GM19397 (cell line): Measurements from ENCODE around the gene AWAT2.
"Not testable (repeated sequence)": the region's sequence is repeated elsewhere in the genome, so short reads cannot be mapped to it uniquely, and the experiment has no call there.

Experiments used
- ATAC-seq: cut with Tn5 transposase; IDR thresholded peaks from one replicate; pipeline ENCODE4 v1.9.1; 2021; ENCODE audit warnings: mild to moderate bottlenecking, moderate library complexity; ENCODE audit not compliant: unreplicated experiment

Gene AWAT2

DNA sequence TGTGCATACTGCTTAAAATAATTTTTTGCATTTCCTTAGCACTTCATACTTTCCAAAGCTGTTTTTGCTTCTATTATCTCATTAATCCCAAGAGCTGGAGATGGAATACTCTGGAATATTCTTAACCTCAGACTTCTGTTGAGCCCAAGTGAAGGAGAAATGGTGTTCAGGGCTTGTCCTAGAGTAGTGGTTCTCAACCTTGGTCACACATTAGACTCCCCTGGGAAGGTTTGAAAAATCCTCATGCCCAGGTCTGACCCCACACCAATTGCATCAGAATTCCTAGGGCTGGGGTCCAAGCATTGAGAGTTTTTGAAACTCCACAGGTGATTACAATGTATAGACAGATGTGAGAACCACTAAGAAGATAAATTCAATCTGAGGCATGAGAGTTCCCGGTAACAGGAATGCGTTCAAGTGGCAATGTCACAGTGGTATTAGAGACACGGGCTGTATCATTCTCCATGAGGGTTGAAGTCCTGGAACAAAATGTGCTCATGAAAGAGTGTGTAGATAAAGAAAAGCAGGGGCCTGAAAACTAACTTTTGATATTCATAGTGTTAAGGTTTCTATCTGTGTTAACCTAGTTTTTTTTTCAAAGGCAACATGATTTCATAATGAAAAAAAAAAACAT, 47.9 kb downstream of the AWAT2 start:
- ATAC-seq: no peak

DNA sequence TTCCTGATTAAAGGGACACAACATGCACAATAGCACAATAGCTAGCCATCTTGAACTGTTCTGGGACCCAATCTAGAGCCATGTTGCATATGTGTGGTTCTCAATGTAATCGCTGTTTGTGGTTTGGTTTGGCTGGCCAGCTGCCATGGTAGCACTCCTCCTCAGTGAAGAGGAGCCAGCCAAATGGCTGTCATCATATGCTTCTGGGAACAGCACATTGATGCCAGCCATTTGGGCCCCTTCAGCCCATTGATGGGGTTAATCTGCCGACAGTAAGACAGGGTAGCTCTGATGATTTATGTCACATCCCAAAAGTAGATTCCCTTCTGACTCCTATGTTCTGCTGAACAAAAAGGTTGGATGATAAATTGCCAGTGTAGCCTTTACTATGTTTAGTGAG, 48.5 kb downstream of the AWAT2 start:
- ATAC-seq: no peak

DNA sequence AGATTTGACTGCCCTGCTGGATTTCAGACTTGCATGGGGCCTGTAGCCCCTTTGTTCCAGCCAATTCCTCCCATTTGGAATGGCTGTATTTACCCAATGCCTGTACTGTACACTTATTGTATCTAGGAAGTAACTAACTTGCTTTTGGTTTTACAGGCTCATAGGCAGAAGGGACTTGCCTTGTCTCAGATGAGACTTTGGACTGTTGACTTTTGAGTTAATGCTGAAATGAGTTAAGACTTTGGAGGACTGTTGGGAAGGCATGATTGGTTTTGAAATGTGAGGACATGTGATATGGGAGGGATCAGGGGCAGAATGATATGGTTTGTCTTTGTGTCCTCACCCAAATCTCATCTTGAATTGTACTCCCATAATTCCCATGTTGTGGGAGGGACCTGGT, 51.4 kb downstream of the AWAT2 start:
- not testable (repeated sequence) for ATAC-seq

DNA sequence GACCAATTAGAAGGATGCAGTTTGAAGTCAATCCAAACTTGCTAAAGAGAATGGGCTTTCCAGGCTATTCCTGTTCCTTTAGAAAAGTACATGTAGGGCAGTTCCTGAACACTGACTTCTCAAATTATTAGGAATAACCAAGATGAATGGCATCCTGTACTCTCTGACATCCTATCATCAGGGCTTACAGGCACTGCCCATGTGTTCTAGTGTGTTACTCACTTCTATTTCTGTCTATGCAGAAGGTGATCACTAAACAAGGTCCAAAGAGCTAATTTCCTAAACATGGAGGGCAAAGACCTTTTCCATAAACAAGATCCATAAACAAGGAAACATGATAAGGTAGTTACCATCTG, 53.6 kb downstream of the AWAT2 start:
- no peak for ATAC-seq

DNA sequence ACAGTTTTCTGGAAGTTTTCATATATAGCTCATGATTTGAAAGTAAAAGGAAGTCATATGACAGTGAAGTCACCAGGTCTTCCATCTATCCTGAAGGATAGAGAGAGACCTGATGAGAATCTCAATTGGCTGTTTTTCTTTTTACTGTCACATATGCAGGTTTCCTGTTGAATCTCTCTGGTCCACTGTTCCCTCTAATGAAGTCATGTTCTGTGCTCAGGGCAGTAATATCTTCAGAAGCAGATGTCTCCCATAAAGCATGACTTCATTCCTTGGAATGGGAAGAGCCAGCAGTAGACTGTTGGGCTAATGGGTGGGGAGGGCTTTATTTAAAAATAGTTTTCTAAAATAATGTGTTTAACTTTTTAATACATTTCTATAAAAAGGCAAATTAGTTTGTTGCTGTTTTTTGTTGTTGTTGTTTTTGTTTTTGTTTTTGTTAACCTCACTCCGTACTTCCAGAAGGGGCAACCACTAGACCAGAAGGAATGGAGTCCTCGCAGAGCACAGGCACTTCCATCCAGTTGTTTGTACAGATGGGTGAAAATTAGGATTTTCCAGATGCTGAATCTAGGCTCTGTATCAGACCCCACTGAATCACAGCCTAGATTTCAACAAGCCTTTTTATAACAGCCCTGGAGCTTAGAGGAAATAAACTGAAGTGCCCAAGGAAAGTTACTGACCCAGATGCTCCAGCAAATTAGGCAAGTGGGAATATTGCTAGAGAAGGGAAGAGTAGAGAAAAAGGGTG, 54.2 kb downstream of the AWAT2 start:
- ATAC-seq: no peak

DNA sequence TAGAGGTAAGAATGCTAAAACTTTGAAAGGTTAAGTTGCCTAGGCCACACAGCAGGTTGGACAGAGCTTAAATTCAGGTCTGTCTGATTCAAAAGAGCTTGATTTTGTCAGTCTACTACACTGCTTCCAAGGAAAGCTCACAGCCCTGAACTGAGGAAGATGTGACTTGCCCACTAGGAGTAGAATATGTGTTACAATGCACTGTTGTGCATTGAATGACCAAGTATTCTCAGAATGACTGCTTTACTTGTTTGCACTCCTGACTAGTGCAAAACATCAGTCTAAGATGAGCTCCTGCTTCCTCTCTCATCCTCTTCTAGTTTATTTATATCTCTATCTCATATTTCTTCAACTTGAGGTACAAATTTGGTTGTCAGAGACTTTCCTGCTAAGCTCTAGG, 56.2 kb downstream of the AWAT2 start:
- ATAC-seq: no peak

DNA sequence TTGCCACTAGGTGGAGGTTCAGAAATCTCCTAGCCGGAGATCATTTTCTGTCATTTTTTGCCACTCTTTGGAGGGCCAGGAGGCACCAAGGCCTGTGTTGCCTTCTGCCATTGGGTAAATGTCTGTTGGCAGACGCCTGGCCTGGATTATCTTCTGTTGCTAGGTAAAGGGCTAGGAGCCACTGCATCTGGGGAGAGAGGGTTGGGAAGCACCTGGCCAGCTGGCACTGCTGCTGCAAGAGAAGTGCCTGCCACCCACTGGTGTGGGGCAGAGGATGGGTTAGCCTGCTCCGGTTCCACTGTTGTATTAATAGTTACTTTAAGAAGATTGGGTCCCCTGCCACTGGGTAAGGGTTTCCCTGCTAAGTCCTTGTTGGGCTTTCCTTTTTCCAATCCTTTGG, 58.1 kb downstream of the AWAT2 start:
- ATAC-seq: no peak
